Subcutaneous adipose tissue (tissue), 4 donors: ENCODE results near the gene ACSBG1. TPM values are rescaled to one million over a fixed set of nuclear protein-coding genes. Genes with fewer than 3 reads are reported as not detected.

Experiments used
- CTCF ChIP-seq: fragments of 450-650 bp; IDR thresholded peaks from one replicate; pipeline ENCODE4 v1.5.1; 2016; ENCODE audit warnings: low read depth, mild to moderate bottlenecking, control low read depth, antibody characterized with exemption, moderate library complexity
- total RNA-seq, 4 donors: library from RNA; depleted of rRNA; stranded (reverse); fragments of >200 nt; gene quantifications; one replicate each; pipeline ENCODE4 v1.1.0, GENCODE V29; 2016

ACSBG1 gene
- total RNA-seq, result not detected

GRCh38 chr15:78234515-78235040 is at the start of gene ACSBG1:
ACSBG1 (minus strand) TSS chr15:78234565; CDS start chr15:78234501, 64 bp downstream.
- no peak for TF ChIP-seq CTCF

GRCh38 chr15:78282324-78282723 is 48.0 kb upstream of the ACSBG1 start:
- TF ChIP-seq CTCF, result no peak

GRCh38 chr15:78280319-78281072 is 46.1 kb upstream of the ACSBG1 start:
- TF ChIP-seq CTCF, result no peak

DNA sequence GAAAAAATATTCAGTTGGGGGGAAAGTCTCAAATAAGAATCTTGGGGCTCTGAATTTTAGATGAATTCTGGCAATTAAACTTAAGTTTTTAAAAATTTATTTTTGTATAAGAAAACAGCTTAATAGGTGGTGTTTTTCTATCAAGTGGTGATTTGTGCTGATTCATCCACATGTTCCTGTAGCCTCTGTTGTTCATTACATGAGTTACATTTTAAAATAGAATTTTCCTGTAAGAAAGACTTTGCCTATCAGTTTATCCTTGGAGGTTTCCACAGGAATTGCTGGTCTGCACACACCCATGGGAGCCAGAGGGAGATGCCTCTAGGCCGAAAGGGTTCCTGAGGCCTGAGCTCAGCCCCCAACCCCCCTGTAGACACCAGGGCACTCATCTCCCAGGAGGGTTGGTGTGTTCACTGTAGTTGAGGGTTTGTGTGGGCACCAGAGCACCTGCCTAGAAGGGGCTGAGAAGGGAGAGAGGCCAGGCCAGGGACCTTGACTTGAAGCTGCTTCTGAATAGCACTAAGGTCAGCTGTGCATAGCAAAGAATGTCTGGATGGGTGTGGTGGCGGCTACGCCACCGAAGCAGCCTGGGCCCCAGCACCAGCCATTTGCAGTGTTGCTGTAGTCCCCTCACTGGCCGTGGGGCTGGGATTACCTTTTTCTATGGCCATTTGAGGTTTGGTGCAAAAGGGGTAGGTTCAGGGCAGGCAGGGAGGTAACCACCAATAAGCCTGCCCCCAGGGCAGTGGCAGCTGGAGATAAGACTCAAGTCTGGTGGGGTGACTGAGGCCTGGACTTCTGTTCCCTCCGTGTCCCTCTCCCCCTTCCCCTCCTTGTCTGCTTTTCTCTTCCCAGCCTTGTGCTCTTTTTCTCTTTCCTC is 41.9 kb upstream of the ACSBG1 start:
- TF ChIP-seq CTCF, result no peak

GRCh38 chr15:78274994-78275393 is 40.6 kb upstream of the ACSBG1 start:
- TF ChIP-seq CTCF, result no peak

DNA sequence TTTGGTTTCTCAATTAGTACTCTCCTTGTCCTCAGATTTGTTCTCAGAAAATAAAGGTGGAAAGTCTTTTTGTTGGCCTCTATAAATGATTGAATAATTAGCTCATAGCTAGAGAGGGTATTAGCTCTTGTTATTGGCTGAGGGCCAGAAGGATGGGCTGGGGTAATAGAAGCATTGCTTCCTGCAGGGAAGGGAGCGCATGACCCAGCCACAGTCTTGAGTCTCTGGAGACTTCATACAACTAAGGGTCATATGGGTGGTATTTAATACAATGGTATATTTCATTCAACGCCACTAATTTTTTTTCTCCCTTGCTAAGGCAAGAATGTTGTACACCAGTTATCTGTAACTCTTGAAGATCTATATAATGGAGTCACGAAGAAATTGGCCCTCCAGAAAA is 38.4 kb upstream of the ACSBG1 start:
- no peak for TF ChIP-seq CTCF

- no peak for TF ChIP-seq CTCF
Observed at GRCh38 chr15:78272316-78272715, 38.0 kb upstream of the ACSBG1 start.
